HG02943 (cell line): ENCODE data around the gene SUN3.

Experiments used
- ATAC-seq: cut with Tn5 transposase; IDR thresholded peaks from one replicate; pipeline ENCODE4 v1.9.1; 2021; ENCODE audit warnings: mild to moderate bottlenecking, low read depth, moderate library complexity; ENCODE audit not compliant: unreplicated experiment

Gene SUN3, protein sequence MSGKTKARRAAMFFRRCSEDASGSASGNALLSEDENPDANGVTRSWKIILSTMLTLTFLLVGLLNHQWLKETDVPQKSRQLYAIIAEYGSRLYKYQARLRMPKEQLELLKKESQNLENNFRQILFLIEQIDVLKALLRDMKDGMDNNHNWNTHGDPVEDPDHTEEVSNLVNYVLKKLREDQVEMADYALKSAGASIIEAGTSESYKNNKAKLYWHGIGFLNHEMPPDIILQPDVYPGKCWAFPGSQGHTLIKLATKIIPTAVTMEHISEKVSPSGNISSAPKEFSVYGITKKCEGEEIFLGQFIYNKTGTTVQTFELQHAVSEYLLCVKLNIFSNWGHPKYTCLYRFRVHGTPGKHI

DNA sequence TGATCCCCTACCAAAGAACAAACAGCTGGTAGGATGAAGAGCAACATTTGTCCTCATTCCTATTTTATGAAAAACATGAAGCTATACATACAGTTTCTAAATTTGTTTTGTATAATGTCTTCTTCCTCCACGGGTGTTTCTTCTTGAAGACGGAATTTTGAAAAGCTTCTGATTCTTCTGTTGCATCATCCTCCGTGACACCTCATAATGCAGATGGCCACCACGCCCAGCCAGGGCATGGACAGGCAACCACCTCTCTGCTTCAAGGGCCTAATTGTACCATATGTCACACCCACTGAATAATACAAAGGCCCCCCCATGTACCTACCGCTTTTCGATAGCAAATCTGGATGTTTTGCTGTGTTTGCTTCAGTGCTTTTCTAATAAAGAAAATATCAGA, at the start of gene SUN3:
Gene SUN3, minus strand, starts transcription at position 170 of the 400 bp plus-strand sequence. Its CDS starts 169 bp downstream, at position 1.
- no peak for ATAC-seq

DNA sequence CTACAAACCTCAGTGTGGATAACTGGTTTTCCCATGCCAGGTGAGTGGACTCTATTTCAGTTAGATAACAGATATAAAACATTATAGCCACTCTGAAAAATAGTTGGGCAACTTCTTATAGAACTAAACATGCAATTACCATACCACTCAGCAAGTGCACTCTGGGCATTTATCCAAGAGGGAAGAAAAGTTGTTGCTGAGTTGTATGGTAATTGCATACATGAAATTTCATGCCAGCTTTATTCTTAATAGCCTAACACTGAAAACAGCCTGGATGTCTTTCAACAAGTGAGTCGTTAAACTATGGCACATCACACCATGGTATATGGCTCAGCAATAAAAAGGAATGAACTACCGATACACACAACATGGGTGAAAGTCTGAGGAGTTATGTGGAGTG, 49.6 kb upstream of the SUN3 start:
- ATAC-seq: no peak

DNA sequence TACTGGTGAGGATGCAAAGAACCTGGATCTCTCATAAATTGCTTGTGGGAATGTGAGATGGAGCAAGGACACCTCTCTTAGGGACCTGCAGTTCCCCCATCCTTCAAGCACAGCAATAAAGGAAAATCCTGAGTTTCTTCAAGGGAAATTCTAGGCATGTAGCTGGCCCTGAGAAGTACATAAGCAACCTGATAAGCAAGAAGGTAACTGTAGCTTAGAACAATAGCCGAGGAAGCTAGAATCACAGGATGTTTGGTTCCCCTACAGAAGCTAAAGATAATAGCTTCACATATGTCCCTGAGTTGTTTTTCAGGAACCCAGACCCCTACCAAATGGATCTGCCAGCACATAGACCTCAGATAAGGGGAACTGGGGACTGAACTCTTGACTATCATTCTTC, 48.5 kb upstream of the SUN3 start:
- no peak for ATAC-seq

DNA sequence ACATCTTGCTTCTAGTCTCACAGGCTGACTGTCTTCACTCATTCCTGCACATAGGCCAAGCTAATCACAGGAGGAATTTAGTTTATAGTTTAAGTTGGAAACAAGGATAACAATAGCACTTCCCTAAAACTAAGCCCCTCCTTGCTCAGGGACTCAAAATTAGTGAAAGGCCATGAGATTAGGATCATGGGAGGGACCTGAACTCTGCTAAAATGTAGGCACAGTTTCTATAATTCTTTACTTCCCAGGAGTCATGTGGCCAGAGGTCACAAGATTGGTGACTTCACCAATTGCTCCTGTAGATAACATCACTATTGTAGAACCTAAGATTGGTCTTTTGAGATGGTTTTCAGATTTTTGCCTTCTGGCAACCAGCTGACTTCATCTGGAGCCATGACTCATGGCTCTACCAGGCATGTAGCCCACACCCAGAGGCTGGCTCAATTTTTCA, 45.3 kb upstream of the SUN3 start:
- ATAC-seq: no peak

DNA sequence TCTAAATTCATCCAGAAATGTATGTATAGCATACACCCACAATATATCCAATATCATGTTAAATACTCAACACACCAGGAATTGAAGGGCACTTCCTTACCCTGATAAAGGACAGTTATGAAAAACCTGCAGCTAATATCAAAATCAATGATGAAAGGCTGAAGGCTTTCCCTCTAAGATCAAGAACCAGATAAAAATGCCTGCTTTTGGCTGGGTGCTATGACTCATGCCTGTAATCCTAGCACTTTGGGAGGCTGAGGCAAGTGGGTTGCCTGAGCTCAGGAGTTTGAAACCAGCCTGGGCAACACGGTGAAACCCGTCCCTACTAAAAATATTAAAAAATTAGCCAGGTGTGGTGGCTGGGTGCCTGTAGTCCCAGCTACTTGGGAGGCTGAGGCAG, 38.6 kb upstream of the SUN3 start:
- ATAC-seq: no peak

DNA sequence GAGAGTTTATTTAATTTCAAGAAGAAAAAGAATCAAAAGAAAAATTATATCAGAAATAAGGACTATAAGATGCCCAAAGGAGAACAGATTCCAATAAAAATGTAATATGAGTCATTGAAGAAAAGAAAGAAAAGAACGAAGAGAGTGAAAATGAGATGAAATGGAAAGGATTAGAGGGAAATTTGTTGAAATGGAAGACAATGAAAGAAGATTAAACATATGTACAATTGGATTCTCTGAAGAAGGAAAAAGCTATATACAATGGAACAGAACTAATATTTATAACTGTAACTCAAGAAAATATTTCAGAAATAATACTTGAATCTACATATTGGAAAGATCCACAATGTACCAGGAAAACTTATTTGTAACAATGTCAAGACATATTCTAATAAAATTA, 35.1 kb upstream of the SUN3 start:
- ATAC-seq: no peak

DNA sequence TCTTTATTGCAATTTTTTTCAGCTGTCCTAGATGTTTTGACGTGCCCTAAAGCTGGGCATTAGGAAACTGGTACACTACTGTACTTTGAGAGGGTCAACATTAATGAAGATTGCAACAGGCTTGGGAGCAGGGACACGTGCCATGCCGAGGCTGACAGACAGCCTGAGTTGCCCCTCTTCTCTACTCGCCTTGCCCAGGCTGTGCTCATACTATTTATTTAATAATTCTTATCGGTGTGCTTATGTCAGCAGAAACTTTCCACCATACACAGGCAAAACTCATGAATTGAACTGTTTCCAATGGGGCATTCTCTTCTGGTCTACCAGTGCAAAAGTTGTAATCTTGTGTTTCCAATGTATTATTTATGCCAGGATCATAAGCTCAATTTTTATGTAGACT, 30.8 kb upstream of the SUN3 start:
- ATAC-seq: no peak

DNA sequence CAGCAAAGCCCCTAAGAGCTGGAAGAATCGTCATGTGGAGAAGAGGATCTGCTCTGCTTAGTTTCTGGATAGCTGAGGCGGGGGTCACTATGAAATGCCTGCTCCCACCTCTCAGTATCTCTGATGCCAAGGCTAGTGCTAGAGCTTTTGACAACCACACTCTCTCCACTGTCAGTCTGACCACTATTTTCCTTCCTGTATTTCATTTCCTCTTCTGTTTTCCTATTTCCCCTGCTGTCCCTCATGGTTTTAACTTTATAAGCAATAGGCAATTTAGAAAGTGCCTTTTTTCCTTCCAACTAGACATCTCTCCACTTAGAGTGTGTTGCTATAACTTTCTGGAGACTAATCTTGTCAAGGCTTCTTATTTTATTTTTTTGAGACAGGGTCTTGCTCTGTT, 30.1 kb upstream of the SUN3 start:
- no peak for ATAC-seq

DNA sequence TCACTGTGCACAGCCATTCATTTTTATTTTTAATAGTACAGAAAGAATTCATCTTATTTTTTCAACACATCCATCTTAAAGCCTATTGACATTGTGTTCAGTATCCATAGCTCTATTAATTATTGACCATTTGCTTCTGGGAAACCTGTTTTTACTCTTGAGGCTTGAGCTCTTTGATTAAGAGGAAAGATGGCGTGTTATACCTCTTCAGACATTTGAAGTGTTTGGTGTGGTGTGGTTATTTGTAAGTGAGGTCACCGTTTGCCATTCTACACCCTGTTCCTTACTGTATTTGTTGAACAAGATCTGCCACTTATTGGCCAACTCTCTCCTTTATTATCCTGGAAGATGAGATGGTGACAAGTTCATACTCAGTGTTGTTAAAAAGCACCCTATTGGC, 24.8 kb upstream of the SUN3 start:
- ATAC-seq: no peak

DNA sequence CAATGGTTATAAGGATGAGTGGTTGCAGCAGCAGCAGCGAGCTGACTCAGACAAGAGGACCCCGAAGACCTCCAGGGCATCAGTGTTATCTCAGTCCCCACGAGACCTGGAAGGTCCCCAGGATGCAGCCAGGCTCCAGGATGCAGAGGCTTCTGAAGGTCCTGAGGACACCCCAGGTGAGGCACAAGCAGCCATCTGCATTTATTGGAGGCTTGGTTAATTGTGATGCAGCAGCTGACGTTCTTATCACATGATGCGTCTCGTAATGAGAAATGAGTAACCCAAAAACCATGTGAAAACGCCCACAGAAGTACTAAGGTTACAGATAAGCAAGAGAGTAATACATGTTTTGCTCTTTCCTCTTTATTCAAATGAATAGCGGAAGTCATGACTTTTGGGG, 23.8 kb upstream of the SUN3 start:
- ATAC-seq: no peak

DNA sequence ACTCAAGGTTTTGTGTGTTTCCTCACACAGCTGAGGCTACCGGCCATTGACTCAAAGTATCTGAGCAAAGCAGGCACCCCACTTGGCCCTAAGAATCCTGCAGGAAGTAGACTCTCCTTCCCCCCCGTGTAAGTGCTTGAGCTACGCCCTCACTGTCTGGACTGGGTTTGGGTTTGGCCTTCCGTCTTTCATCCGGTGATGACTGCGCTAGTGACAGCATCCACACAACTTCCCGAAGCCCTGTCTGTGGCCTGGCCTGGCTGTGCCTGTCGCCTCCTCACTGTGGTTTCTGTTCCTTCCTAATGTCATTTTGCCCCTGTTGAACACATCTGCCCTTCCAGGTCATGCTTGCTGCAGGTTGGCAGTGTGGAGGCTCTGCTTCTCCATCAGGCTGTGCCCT, 20.9 kb upstream of the SUN3 start:
- no peak for ATAC-seq

DNA sequence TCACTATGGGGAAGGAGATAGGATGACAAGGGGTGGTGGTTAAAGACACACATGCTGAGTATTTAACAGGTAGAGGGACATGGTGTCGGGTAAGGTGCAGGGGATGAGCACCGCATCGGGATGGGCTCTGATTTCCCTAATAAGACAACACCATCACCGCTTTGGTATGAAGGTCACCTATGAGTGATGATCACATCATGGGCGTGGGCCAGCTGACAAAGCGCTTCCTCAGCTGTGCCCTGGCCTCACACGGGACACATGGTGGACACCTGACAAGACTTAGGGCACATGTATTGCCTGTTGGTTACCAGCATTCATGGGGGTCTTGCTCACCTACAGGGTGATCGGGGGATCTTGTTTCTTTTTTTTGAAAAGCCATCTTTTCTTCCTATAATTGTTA, 19.2 kb upstream of the SUN3 start:
- ATAC-seq: no peak

DNA sequence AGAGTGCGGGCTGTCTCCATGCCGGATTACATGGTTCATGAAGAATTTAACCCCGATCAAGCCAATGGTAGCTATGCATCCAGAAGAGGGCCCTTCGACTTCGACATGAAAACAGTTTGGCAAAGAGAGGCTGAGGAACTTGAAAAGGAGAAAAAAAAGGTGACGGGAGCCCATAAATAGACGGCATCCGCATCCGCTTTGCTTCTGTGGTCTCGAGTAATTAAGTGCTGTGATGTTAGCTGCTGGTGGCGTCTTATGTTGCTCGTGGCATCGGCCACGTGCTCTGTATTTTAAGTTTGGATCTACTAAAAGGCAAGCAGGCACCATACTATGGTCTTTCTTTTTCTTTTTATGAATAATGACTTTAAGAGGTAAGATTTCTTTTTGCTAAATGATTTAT, 17.6 kb upstream of the SUN3 start:
- no peak for ATAC-seq

DNA sequence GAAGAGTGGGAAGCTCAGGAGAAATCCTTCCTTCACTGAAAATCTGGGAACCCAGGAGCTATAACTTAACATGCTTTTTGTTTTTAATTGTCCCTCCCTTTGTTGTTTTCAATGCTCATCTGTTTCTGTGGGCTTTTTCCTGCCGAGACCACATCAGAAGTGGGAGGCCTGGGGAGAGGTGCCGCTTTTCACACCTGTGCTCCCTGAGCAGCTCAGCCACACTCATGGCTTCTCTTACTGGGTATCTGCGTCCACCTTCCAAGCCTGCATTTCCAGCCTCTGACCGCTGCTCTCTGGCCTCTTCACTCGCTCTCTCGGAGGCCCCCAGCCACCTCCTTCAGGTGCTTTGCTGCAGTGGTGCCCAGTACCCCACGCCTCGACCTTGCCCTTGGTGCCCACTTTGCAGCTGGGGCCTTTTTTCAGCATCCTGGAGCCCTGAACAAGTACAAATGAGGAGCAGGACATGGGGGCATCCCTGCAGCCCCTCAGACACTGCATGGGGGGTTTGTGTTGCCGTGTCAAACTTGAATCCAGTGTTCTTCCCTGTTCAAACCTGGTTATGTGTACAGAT, 16.4 kb upstream of the SUN3 start:
- no peak for ATAC-seq

DNA sequence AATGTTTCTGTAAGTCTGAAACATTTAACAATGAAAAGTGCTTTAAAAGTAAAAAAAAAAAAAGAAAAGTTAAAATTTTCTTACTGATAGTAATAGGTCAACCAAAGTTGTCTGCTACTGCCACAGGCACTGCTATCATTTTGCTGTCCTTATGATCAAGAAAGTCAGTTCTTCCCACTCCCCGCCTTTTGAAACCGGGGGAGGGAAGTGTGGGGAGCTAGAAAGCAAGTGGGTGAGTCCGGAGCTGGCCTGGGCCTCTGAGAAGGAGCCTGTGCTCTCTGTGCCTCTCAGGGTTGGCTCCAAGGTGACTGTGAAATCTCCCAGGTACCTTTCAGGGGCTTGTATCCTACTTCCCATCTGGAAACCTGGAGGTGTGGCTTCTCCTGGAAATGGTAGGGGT, 13.7 kb upstream of the SUN3 start:
- ATAC-seq: no peak

DNA sequence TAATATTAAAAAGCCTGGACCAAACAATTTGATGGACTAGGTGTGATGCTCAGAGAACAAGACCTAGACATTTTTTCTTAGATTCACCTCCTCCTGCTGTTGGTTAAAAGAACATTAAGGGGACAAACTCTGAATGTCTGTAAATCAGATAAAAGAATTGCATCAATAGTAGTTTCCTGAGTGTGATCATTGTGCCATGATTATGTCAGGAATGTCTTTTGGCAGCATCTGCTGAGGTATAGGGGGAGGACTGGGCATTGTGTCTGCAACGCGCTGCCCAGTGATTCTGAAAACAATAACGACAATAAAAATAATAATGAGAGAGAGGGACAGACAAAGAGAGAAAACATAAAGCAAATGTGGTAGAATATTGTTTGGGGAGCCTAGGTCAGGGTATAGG, 13.3 kb upstream of the SUN3 start:
- no peak for ATAC-seq

DNA sequence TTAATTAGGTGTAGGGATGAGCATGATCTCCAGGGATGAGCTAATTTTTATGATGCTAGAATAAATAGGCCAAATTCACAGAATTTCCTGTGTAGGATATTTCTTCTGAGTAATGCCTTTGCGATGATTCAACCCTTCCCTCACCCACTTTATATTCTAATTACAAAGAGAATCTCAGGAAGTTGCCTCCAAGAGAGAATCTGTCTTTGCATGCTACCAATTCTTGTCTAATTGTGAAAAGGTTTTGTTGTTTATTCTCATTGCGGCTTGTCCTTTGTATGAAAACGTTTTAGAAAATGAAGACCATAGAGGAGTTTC, 12.7 kb upstream of the SUN3 start:
- ATAC-seq: no peak

DNA sequence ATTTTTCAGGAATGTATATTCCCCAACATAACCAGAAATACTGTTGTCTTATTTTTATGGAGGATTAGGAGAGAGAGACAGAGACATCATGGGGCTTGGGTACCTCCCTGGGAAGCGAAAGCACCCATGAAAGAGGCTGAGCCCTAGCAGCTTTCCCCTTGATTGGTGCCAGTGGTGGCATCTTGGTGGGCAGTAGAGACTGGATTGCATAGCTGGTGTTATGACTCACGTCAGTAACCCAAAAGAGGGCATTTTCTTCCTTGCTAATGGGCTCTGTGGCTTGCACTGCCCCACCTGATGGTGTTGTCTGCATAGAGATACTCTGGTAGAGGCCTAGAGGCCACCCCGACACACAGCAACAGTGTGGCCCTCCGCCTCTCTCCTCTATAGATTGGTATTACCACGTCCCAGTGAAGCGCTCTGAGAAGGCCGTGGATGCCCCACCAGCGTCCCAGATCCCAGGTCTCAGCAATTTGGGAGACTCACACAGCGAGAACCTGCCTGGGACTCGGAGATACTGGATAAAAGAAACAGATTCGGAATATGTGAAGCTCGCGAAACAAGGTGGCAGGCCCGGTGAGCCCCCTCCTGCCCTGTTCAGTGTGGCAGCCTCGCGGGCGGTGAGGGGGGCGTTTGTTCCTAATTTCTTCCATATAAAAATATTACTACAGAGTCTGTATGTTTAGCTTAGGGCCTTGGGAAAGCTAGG, 12.2 kb upstream of the SUN3 start:
- ATAC-seq: no peak

DNA sequence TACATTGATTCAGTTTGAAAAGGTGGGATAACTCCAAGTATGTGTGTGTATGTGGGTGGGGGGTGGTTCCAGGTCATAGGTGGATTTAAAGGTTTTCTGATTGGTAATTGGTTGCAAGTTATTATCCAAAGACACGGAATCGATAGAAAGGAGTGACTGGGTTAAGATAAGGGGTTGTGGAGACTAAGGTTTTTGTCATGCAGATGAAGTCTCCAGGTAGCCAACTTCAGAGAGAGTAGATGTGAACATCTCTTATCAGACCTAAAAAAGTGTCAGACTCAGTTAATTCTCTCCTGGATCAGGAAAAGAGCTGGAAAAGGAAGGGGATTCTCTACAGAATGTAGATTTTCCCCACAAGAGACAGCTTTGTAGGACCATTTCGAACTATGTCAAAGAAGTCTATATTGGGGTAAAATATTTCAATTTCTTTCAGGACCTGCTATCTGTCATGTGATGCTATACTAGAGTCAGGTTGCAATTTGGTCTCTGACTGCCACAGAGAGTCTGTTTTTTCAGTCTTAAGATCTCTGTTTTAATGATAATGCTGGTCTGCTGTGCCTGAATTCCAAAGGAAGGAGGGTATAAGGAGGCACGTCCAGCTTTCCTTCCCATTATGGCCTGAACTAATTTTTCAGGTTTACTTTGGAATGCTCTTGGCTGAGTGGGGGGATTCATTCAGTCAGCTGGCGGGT, 10.1 kb upstream of the SUN3 start:
- ATAC-seq: no peak

DNA sequence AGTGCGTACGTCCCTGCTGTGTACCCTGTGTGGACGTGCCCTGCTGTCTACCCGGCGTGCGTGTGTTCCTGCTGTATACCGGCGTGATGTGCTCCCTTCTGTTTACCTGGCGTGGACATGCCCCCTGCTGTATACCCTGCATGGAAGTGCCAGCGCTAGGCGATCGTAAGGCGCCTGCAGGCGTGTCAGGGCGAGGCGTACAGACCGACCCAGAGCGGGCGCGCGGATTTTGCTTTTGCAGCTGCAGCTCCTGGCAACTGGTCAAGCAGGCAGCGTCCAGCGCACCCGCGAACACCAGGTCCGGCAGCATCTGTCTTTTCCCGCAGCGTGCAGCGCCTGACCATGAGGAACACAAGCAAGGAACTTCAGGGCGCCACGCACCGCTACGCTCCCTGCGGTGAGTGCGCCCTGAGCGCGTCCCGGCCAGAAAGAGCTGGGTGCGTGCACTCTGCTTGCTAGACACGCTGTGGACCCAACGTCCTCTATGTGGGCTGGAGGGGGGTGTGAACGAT, 7.1 kb upstream of the SUN3 start:
- peak; percentile 3 for ATAC-seq

DNA sequence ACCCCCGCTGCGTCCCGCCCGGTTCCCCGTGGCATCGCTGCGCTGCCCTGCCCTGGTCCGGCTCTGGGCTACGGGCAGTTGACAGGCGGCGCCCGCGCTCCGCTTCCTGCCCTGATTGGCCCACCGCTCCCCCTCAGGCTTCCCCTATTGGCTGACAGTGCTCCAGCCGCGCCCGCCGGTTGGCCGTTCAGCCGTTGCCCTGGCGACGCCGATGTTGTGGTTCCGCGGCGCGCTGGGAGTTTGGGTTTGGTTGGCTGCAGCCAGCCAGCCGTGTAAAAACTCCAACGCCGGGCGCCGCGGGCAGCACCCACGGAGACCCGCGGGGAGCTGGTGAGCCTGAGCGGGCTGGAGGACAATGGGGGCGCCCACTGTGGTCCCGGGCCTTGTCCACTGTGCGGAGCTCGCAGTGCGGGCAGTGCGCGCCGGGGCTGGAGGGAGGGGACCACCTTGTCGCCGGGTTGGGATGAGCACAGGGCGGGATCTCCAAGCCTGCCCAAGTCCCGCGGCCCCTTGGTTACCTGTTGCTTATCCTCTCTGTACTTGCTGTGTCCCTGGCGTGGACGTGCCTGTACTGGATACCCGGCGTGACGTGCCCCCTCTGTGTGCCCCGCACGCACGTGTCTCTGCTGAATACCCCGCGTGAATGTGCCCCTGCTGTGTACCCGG, 6.5 kb upstream of the SUN3 start, which contains the start of gene C7orf57:
Gene C7orf57, plus strand, starts transcription at position 243 of the 666 bp plus-strand sequence. CDS start 766 bp downstream, outside the sequence.
- ATAC-seq: peak; percentile 98
